Prostate gland (tissue), 2 donors: Measurements from ENCODE around the gene TLE1. TPM values are rescaled to one million over a fixed set of nuclear protein-coding genes. Genes with fewer than 3 reads are reported as not detected.
A peak's percentile ranks its signal among the peaks of the same experiment; 100 is the strongest.

Source experiments
- DNase-seq: peaks from one replicate; pipeline ENCODE4 v3.0.0-alpha.2; 2019; ENCODE audit warnings: low spot score
- H3K27ac ChIP-seq, 2 donors: fragments of 200-600 bp; sonication (generic); 2 replicates each; pipeline ENCODE4 v1.5.1; 2017 to 2019
- H3K27me3 ChIP-seq: fragments of 200-600 bp; sonication (generic); replicated peaks from 2 replicates; pipeline ENCODE4 v1.5.1; 2019; ENCODE audit not compliant: insufficient read depth
- H3K36me3 ChIP-seq, 2 donors: fragments of 200-600 bp; sonication (generic); 1 replicate in 1 of 2; 2 replicates in 1 of 2; pipeline versions ENCODE4 v1.5.1 to v1.8.1; 2017 to 2019
- H3K4me1 ChIP-seq: fragments of 200-600 bp; sonication (generic); replicated peaks from 2 replicates; pipeline ENCODE4 v1.5.1; 2019
- H3K4me3 ChIP-seq, 2 donors: fragments of 200-600 bp; sonication (generic); 2 replicates each; pipeline ENCODE4 v1.5.1; 2017 to 2019
- H3K9me3 ChIP-seq: fragments of 200-600 bp; sonication (generic); 2 replicates; pipeline ENCODE4 v1.5.1; 2017
- POLR2A ChIP-seq: fragments of 450-650 bp; IDR thresholded peaks from one replicate; pipeline ENCODE4 v1.6.1; 2016; ENCODE audit warnings: antibody characterized with exemption, mild to moderate bottlenecking
- POLR2AphosphoS5 ChIP-seq: sonication (generic); formaldehyde crosslinking; IDR thresholded peaks from one replicate; pipeline ENCODE4 v1.6.1; 2017; ENCODE audit warnings: antibody characterized with exemption
- WGBS: methylation state at CpG from one replicate; pipeline ENCODE4 v1.1.5; 2018; 5-methylcytosine and 5-hydroxymethylcytosine counted together
- intact Hi-C: fragments of 100-400 bp; cut with DNase I; formaldehyde crosslinking; loops from one replicate; pipeline ENCODE4 v1.14.2; 2022
- total RNA-seq, 2 donors: library from RNA; depleted of rRNA; stranded (reverse); fragments of >200 nt; gene quantifications; one replicate each; pipeline ENCODE4 v1.1.0, GENCODE V29; 2016
- TF ChIP-seq, protein P1 (sequence below), 4 experiments: fragments of 200-600 bp in 2 of 4; fragments of 450-650 bp in 2 of 4; sonication (generic) in 2 of 4; IDR thresholded peaks; 1 replicate in 3 of 4; 2 replicates in 1 of 4; pipeline ENCODE4 v1.5.1; 2016 to 2019; ENCODE audit warnings: antibody characterized with exemption in 4 of 4, mild to moderate bottlenecking in 2 of 4, moderate library complexity in 2 of 4

TLE1 gene
- total RNA-seq, 2 donors from 2014 or later = 61.0 to 89.5 TPM

DNA sequence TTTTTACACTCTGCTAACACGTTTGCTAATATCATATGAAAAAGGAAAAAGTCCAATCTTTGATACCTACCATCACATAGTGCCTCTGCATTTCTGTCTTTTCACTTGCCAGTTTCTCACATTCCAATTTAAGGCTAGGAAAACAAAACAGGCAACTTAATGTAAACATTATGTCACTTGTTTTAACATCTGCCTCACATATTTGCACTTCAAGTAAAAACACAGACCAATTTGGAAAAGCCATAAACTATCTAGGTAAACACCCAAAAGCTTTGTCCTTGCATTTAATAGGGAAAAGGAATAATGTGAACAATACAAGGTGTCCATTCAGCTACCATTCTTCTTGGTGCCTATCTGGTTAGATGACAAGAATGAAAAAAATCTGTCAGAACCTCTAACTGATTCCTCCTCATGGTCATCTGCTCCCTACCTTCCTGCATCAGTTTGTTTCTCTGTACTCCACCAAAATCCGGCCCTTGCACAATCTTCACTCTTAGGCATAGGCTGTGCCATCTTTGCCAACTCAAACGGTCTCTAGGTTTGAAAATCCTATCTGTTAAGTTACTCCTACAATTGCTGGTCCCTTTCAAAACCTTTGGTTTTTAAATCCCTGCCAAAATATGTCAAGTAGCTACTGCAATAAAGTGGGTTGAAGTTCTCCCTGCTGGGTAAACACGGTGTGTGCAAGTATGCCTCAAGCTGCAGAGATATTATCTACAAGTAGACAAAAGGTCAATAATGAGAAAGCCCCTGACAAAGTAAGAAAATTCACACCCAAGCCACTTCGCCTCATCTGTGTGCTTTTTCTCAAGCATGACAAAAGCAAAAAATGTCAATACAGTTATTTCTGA is 3.4 kb downstream of the TLE1 start:
- intact Hi-C loops = loop anchor here (2.0 to 10.0 kb wide), 8 partner anchors 99 to 1081 kb away; no protein-coding TSS in a partner anchor
- no peaks in the 10 kb centered on the region for H3K27me3 ChIP-seq
- WGBS = 15% methylated on average over 5 of the region's 5 CpGs
- peak; percentile 48 for DNase-seq
- no peaks in the 10 kb centered on the region for H3K4me1 ChIP-seq
- H3K36me3 ChIP-seq = no peaks in the 10 kb centered on the region
- peak overlapping the region; percentile 37 to 85 for H3K27ac ChIP-seq
- peak overlapping the region in 1 of 2 donors; percentile 66 for H3K4me3 ChIP-seq
- H3K9me3 ChIP-seq = no peaks in the 10 kb centered on the region
- TF ChIP-seq, protein P1, sequence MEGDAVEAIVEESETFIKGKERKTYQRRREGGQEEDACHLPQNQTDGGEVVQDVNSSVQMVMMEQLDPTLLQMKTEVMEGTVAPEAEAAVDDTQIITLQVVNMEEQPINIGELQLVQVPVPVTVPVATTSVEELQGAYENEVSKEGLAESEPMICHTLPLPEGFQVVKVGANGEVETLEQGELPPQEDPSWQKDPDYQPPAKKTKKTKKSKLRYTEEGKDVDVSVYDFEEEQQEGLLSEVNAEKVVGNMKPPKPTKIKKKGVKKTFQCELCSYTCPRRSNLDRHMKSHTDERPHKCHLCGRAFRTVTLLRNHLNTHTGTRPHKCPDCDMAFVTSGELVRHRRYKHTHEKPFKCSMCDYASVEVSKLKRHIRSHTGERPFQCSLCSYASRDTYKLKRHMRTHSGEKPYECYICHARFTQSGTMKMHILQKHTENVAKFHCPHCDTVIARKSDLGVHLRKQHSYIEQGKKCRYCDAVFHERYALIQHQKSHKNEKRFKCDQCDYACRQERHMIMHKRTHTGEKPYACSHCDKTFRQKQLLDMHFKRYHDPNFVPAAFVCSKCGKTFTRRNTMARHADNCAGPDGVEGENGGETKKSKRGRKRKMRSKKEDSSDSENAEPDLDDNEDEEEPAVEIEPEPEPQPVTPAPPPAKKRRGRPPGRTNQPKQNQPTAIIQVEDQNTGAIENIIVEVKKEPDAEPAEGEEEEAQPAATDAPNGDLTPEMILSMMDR (IDR thresholded peaks at IDR 0.05) = peak in 2 of 4 experiments; percentile 26 to 36
- no peak for TF ChIP-seq POLR2A

DNA sequence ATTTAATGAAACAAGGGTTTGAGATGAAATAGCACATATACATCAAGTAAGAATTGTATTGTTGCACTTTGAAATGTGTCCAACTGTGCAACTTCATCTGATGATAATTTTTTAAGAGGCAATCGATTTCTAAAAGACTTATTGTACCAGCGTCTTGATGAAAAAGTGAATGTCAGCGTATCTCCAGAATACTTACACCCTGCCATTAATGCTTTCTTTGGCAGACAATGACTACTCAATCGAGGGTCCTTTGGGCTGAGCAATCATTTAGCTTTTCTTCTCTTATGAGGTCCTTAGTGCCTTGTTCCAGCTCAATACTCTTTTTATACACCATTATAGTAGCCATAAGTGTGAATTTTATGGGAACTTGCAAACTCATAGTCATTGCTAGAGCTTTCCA is 4.7 kb downstream of the TLE1 start:
- Histone ChIP-seq H3K27ac (no peak overlapping the region), H3K27me3 (no peaks in the 10 kb centered on the region), H3K4me1 (no peaks in the 10 kb centered on the region), H3K4me3 (no peak overlapping the region), H3K36me3 (no peaks in the 10 kb centered on the region), H3K9me3 (no peaks in the 10 kb centered on the region)
- TF ChIP-seq POLR2A = no peak
- TF ChIP-seq, protein P1 (IDR thresholded peaks at IDR 0.05) = no peak
- no peak for TF ChIP-seq POLR2AphosphoS5
- no peak for DNase-seq
- intact Hi-C loops = loop anchor here (5.0 to 10.0 kb wide), 7 partner anchors 97 to 920 kb away; no protein-coding TSS in a partner anchor
- 61% methylated on average over 4 of the region's 4 CpGs for WGBS

DNA sequence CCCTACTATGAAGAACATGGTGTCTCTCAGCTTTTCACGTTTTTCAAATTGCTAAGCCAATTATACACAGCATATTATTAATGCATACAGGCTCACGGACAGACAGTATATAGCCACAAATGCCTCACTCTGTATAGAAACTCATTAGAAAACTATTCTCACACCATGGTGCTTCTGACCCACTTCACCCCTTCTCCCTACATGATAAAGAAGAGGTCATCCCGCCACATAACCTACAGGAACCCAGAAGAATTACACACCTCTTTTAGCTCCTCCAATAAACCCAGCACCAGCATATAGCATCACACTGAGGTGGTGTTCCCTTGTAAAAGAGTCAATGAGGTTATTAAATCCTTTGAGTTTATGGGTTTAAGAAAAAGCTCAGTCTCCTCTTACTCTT is 5.6 kb downstream of the TLE1 start:
- no peak overlapping the region for H3K27ac ChIP-seq
- H3K4me3 ChIP-seq = no peak overlapping the region
- TF ChIP-seq, protein P1 (IDR thresholded peaks at IDR 0.05) = no peak
- TF ChIP-seq POLR2A = no peak
- TF ChIP-seq POLR2AphosphoS5 = no peak
- no peaks in the 10 kb centered on the region for H3K9me3 ChIP-seq
- no peak for DNase-seq
- no peaks in the 10 kb centered on the region for H3K27me3 ChIP-seq
- intact Hi-C loops = loop anchor here (10.0 kb wide), 4 partner anchors 159 to 921 kb away; no protein-coding TSS in a partner anchor
- 78% methylated on average over 3 of the region's 3 CpGs for WGBS
- H3K4me1 ChIP-seq = no peaks in the 10 kb centered on the region
- no peaks in the 10 kb centered on the region for H3K36me3 ChIP-seq

DNA sequence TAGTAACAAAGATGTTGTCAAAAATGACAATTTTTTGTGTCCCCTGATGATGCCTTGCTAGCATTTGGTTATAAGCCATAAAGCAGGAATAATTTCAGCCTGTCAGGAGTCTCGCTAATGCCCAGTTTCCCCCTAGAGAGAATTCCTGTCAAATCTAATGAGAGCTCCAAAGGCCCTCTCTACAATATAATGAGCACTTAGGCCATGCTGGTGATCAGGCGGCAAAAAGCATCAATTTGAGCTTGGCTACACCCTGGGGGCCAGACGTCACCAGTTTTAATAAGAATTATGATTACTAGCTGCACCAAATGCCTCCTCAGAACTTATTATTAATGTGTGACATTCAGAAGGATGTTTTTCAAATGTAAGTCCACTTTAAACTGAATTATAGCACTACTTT is 6.1 kb downstream of the TLE1 start:
- H3K36me3 ChIP-seq = no peaks in the 10 kb centered on the region
- WGBS = 66% methylated on average over 3 of the region's 3 CpGs
- no peaks in the 10 kb centered on the region for H3K27me3 ChIP-seq
- no peak overlapping the region for H3K4me3 ChIP-seq
- no peak for DNase-seq
- H3K27ac ChIP-seq = no peak overlapping the region
- no peaks in the 10 kb centered on the region for H3K4me1 ChIP-seq
- TF ChIP-seq POLR2A = no peak
- TF ChIP-seq, protein P1 (IDR thresholded peaks at IDR 0.05) = no peak
- no peak for TF ChIP-seq POLR2AphosphoS5
- H3K9me3 ChIP-seq = no peaks in the 10 kb centered on the region
- intact Hi-C loops = loop anchor here (10.0 kb wide), 4 partner anchors 158 to 922 kb away; no protein-coding TSS in a partner anchor
